GM18502 (cell line): ENCODE data around the gene SORL1.

Experiments
- ATAC-seq: cut with Tn5 transposase; IDR thresholded peaks from one replicate; pipeline ENCODE4 v1.9.1; 2021; ENCODE audit warnings: mild to moderate bottlenecking; ENCODE audit not compliant: unreplicated experiment, poor library complexity

Gene SORL1

DNA sequence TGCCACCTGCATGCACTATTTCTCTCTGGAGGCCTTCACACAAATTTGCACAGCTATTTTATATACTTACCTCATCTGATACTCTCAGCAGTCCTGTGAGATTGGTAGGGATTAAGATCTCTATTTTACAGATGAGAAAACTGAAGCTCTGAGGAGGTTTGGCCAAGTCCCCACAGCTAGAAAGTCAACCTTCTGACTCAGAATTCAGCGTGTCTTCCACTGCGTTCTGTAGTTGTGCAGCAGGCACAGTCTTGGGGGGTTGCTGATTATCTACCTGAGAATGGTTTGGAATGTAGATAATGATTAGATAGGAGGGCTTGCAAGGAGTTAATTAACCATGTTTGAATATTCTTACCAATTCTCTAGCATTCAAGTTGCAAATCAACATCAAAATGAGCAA is 2.5 kb upstream of the SORL1 start:
- no peak for ATAC-seq

DNA sequence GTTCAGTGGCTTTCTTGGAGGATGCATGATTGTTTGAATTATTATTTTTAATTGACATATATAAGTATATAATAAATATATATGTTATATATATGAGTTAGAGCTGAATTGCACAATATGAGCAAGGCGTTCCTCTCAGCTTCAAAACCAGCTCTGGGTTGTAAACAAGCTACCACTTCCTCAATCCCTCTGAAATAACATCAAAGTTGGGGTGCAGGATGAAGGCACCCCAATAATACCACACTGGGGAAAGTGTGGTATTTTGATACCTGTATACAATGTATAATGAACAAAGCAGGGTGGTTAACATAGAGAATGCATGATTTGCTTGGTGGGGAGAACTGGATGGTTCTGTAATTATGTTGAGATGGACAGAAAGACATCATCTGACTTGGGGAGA is 1.7 kb upstream of the SORL1 start:
- ATAC-seq, result no peak

DNA sequence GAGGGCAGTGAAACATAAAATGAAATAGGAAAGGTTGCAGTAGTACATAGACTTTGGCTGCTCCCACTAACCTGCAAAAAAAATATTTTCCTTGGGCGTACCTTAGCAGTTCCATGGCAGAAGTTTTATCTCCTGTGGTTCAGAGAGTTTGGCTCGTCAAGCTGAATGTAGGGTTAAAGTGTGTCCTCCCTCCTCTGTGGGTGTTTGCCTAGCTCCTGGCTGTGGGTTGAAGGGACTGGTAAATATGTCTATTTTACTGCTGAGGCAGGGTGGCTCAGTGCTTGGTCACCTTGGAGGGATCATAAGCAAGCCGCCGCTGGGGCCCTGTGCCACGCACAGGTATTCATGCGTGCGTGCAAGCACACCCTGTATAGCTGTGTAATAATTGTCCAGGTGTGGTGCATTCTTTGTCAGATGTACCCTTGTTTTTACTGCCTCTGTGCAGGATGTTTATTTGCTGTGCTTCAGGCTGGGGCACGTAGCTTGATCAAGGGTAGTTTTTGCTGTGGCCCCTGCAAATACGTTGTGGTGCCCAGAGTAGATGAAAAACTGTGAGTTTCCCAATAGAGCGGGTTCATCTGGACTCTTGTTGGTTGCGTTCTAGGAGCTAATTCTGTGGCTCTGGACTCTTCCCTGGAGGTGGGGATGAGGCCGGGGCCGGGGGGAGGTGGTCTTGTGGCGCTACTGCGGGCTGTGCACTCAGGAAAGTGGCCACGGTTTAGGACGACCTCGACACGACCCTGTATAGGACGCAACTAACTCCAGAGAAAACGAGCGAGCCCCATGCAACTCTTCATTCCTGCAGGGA is 732 bp upstream of the SORL1 start:
- ATAC-seq, result peak; percentile 8

DNA sequence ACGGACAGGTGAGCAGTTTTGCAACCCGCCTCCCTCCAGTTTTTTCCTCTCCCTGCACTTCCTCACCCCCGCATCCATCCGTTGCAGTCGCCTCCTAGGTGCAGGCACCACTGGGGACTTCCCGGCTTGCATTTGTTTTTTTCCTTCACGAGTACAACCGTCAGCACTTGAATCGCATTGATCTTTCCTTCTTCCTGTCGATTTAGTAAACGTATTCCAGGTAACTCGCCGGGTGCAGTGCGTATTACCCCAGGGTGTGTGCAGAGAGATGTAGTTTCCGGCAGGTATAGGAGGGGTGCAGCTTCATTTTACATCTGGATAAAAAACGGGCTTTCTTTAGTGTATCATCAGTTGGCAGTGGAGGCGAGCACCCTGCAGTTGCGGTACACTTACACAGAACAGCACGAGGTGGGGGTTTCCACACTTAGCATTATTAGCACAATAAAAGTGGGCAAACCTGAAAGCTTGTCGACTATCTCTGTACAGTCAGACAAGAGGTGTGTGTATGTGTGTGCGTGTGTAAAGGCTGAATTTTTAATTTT is 566 bp downstream of the SORL1 start, which contains the start of gene SORL1-AS1:
TSS of gene SORL1-AS1 (minus strand) at position 359 of the 542 bp plus-strand sequence.
- ATAC-seq, result peak; percentile 29

DNA sequence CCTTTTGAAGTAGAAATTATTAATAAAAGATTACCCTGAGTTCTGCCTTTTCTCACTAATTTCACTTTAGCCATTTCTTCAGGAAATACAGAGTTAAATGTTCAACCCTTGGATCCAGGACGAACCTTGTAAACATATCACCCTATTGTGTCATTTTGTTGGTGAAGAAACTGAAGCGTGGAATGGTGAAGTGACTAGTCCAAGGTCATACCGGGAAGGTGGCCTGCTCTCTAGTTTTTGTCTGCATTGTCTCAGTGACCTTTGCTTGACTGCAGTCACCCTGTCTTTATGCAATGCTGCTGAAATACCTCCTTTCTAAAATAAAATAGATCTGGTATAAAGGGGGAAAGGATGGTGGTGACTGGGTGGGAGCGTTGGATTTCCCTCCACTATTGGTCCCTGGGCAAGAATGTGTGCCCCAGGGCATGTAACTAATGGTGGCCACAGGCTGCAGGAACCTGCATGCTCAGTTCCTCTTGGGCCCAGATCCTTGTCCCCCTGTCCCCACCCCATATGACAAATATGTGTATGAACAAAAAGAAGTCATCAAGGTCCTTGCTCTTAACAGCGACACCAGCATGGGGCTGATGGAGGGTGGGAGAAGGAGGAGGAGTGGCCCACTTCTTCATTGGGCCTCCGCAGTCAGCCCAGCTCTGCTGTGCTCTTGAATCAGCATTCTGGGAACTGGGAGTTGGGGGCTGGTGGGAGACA is 1.6 kb downstream of the SORL1 start:
- no peak for ATAC-seq

DNA sequence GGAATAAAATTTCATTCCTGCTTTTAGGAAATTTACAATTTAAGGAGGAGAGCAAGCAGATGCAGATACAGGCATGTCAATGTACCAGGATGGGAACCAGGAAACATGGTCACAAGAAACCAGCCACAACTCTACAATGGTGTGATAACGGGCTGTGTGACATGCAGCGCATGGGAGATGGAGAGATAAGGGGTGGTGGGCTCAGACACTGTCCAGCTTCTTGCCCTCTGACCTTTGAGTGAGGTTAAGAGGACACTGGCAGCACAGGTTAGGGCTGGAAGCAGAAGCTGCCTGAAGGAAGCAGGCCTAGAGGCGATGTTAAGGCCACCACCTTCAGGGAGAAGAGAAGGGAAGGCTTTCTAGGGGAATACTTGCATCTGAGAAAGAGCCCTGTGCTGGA is 3.0 kb downstream of the SORL1 start:
- ATAC-seq, result no peak

DNA sequence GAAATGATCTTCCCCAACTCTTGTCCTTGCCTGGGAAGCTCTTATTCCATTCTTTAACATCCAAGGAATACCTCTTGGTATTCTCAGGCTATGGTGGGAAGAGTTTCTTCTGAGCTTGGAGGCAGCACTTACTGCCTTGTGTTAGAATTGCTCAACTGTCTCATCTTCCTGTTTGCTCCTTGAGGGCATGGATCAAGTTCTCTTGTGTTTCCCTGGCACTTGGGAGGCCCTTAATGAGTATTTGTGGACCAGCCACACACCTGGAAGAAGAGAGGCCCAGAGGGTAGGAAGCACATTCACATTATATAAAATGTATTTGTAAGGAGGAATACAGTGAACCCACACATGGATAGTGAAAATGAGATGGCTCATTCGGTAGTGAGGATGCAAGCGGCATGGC is 4.0 kb downstream of the SORL1 start:
- no peak for ATAC-seq

DNA sequence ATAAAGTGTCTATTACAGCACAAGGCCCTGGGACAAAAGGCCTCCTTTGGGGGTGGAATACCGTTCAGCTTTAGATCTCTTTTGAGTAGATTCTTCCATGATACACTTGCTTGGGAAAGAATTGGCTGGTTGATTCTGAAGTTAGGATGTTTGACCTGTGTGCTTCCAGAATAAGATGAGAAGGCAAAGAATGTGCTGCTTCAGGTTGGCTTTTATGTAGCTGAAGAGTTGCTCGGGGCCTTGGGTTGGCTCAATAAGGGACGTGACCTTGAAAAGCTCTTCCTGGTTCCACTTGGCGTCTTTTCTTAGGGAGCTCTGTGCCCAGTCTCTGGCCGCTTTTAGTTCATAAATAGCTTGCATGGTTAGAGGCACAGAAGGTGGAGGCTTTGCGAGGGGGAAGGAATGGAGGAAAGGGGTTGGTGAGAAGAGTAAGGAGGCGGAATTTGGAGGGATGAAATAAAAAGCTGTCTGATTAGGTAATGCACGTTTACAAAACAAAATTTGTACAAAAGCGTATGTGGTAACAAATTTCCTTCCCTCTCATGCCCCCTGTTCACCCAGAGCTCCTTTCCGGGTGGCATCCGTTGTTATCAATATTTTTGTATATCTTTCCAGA is 4.8 kb downstream of the SORL1 start:
- ATAC-seq, result no peak

DNA sequence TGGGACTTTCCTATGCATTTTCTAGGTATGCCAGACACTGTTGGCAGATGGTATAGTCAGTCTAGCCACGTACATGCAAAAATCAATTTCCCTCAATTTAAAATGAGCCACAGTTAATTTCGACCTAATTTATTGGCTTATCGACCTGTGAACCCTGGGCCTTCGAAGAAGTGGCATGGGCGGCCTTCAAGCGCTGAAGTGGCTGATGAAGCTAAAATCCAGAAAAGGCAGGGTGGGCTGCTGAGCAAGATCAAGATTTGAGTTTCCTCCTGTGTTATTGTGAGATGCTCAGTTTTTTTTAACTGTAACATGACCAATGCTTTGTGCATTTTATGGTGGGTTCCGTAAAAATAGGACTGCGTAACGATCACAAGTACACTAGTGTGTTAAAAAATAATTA is 6.4 kb downstream of the SORL1 start:
- no peak for ATAC-seq

DNA sequence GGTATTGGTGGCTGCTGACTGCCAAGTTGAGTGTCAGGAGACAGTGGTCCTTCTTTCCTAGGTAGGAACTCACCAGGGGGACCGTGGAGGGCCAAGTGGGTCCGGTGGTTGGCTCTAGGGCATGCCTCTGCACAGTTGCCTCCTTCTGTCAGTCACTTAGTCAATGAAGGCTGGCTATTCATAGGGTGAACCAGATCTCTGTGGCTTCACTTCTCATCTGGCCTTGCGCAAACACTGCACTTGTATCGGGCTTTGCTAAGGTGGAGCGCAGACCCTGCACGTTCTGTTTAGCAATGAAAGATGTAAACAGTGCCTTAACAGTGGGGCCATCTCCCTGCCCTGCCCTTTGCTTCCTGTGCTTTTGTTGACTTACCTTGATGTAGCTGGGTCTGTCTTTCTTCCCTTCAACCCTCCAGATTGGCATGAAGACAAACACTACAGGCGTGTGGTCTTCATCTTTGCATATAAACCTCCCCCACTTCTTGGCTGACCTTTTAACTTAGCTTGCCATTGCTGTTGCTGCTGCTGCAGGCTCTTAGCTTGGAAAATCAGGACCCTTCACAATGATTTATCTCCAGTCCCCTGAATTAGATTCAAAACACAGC is 7.4 kb downstream of the SORL1 start:
- no peak for ATAC-seq

DNA sequence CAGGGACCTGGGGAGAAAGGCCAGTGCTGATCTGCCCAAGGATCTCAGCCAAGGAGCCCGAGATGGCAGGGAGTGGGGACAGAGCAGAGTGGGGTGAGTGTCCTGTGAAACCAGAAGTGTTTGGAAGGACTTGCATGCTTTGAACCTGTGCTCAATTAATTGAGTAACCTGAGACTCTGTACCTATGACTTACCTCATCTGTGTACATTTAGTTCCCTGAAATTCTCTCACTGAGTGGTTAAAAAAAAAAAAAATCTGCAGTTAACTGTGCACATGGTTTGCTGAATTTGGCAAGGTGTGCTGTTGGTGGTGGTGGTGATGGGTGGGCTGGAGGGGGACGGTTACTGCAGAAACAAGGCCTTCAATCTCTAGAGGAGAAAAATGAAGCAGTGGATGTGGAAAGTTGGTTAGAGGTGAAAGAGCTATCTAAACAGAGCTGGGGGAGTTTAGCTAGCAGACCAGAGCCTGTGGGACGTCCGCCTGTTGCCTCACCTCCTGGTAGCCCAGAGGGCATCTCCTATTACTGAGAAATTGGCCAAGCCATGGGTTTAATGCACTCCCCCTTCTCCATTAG is 8.9 kb downstream of the SORL1 start:
- ATAC-seq, result no peak

DNA sequence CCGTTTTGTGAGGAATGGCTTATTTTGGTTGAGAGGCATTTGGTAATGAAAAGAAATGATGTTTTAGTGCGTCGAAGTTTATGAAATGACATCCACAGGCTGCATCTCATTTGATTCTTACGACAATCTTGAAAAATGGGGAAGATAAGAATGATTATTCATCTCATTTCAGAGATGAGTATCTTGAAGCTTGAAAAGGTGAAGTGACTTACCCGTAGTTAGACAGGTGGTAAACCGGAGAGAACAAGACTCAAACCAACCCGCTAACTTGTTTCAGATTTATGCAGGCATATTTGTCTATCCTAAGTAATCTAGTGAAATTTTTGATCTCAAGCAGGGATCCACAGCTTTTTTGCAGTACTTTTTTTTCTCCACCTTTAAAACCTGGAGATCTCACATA is 9.7 kb downstream of the SORL1 start:
- ATAC-seq, result no peak

DNA sequence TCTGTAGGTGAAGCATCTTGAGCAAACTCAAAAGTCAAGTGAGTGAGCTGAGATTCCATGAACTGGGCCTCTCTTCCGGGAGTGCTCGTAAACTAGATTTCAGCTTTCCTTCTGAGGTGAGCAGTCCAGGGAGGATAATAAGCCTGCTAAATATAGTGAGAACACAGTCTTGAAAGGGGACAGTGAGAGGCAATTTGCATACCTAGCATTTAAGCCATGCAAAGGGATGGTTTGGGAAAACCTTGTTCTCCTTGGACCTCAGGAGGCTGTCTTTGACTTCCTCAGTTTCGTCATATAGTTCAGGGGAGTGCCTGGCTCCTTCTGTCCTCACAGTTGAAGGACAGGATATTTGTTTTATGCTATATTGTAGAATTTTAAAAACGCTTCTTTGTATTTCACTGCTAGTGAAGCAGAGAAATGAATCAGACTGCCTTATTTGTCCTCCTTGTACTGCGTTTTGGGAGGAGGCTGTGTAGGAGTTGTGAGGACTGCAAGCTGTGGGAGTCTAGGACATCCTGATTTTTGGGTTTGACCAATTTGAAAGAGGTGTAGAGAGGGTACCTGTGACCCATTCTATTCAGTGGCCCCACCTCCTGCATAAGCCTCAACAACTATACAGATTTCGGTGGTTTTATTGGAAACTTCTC is 11.7 kb downstream of the SORL1 start:
- no peak for ATAC-seq

DNA sequence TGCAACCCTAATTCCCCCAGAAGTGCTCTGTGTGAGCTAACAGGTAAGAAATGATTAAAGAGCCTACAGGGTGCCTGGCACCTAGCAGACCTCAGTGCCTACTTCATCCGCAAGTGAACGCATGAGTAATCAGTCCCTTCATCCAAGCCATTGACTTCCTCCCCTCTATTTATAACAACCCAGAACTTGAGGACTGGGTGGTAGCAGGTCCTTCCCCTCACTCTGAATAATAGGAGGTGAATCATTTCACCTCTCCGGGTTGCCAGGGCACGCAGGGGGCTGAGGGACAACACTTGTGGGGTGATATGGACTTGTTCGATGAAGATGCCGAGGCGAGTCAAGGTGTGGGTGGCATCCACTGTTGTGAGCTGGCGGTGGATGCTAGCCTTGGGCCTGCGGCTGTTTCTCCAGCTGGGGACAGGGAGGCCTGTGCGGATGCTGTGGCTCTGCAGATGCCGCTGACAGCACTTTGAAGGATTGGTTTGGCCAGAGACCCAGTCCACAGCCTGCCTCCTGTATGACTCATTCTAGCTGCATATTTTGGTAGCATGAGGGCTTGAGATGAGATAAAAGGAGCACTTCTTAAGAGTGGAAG is 12.3 kb downstream of the SORL1 start:
- no peak for ATAC-seq

DNA sequence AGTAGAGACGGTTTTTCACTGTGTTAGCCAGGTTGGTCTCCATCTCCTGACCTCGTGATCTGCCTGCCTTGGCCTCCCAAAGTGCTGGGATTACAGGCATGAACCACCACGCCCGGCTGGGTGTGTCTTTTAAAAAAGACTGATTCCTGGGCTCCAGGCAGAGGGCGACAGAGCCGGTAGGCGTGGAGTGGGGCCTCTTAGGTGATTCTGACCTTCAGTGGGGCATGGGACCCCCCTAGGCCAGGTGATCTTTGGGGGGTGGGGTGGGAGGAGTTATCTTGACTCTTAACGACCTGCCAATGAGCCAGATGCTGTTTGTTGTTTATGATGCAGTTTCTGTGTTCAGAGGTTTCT is 13.6 kb downstream of the SORL1 start:
- ATAC-seq, result no peak

DNA sequence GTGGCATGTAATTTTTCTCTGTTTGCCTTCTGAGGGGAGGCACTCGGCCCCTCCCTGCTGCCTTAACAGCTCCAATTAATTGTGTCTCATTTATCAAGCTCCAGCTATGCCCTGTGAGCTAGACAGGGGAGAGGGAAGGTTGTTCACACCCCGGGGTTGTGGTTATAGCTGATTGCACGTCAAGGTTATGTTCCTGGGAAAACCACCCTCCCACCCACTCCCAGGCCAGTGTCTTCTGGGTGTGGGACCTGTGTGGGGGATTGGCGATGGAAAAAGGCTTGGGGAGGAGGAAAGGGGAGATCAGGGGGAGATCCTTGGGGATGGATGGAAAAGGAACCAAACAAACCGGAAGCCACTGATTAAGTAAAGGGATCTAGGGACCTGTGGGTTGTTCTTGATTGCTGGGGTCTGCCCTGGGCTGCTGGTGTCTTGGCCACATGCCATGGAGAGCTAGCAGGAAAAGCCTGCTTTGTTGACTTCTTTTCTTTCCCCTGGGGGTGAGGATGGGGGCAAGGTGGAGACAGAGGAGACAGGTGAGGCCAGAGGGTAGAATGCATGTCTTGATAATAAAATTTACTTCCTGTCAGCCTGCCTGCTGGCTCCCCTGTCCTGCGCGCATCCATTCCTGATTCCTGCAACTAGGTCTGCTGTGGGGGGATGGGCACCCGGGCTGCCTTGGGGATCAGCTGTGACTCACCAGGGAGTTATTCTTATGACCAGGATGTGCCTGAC is 14.1 kb downstream of the SORL1 start:
- ATAC-seq, result no peak

DNA sequence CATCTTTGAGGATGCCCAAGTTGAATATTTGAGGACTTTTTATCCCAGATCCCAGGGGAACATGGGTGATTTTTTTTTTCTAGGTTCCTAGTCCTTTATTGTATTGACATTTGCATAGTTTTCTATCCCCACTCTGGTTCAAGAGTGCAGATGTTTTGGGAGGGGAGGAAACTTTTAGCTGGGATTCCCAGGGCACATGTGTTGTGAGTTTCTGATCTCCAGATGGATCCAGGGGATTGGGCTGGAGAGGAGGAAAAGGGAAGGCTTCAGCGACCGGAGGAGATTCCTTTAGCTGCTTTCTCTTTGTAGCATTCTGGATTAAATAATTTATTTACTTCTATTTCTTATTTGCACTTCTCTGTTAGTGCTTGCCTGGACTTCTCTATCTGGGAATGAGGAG is 15.4 kb downstream of the SORL1 start:
- ATAC-seq, result no peak

DNA sequence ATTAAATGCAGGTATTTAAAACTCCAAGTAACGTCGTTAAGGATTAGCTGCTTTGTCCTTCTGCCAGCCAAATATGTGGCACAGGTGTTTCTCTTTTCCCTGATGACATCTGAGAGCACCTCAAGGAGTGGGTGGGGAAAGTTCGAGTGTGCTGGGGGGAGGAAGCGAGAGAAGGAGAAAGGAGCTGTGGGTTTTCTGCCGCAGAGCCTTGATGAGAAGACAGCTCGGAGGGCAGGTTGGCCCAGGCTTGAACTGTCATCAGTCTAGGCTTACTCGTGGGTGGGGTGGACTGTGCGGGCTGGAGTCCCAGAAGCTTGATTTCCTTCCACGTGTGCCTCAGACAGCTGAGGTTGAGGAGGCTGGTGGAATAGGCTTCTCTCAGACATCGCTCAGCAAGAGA is 15.9 kb downstream of the SORL1 start:
- ATAC-seq, result peak; percentile 65

DNA sequence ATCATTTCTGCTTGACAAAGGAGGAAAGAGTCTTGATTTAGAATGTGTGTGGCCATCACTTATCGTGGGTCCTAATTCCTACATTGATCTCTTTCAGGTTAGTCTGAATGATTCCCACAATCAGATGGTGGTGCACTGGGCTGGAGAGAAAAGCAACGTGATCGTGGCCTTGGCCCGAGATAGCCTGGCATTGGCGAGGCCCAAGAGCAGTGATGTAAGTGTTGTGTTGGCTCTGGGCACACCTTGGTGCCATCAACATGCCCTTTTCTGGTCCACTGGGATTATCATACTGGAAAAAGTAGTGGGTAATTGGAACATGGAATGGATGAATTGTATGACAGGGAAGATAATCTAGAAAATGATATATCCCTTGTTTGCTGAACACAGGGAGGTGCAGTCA is 17.8 kb downstream of the SORL1 start:
- no peak for ATAC-seq
